ENCODE results near the gene FILIP1. TPM values are rescaled to one million over a fixed set of nuclear protein-coding genes. Genes with fewer than 3 reads are reported as not detected.

The FILIP1 gene
- polyA plus RNA-seq, 1 of the 3 experiments (the other 2 are of a cell fraction), result 0.03 TPM

DNA sequence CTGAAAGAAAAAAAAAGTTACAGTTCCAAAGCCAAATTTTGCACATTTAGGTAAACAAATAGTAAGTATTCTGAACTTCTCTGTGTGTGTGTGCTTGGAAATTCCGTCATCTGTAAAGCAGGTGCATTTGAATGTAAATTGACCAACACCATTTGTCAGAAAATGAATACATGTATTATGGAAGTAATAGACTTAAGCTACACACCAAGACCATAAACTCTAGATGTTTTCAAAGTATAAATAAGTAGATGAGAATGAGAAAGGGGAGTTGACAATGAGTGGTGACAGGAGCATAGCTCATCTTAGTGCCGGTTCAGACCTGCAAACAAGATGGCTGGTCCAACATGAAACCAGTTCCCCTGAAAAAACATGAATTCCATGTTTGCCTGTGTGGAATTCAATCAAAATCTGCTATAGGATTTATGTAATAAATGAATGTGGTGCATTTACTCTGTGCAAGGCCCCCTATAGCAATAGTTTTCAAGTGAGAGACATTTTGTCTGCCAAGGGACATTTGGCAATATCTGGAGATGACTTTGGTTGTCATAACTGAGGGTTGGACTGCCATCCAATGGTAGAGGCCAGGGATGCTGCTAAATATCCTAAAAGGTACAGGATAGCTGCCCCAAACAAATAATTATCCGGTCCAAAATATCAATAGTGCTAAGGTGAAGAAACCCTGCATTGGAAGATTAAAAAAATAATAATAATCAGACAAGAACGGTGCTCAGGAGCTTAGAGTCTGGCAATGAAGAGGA is 11.0 kb upstream of the FILIP1 start:
- peaks cover 0 to 4% of the 10 kb centered on the region in 2 experiments for H3K36me3 ChIP-seq (replicated peaks in 1 of 2; ENCODE audit: control insufficient read depth in 1 of 2, insufficient read depth in 2 of 2, low read length in 1 of 2)
- no peaks in the 10 kb centered on the region for H4K20me1 ChIP-seq (ENCODE audit: insufficient read depth)
- no peaks in the 10 kb centered on the region for H3K9me2 ChIP-seq
- peaks cover 0 to 4% of the 10 kb centered on the region in 2 experiments; a peak in 1 of 4 replicates for H3K4me1 ChIP-seq (ENCODE audit: control insufficient read depth in 1 of 2, insufficient read depth in 2 of 2, low read depth in 1 of 2, low read length in 1 of 2)
- no peak for TF ChIP-seq MEF2A (IDR thresholded peaks at IDR 0.05; ENCODE audit: borderline replicate concordance, low read depth)
- TF ChIP-seq TCF12 (IDR thresholded peaks at IDR 0.05), result no peak
- no peak for TF ChIP-seq TAF1 (IDR thresholded peaks at IDR 0.05; ENCODE audit: borderline replicate concordance, low read depth, low read length)
- TF ChIP-seq TEAD4 (IDR thresholded peaks at IDR 0.05; ENCODE audit: borderline replicate concordance, insufficient read depth), result no peak
- no peak for TF ChIP-seq ELF1 (IDR thresholded peaks at IDR 0.05)
- no peak for TF ChIP-seq RFX5 (IDR thresholded peaks at IDR 0.05; ENCODE audit: low read length)
- TF ChIP-seq RXRA (IDR thresholded peaks at IDR 0.05; ENCODE audit: borderline replicate concordance, low read depth), result no peak
- no peak for TF ChIP-seq SMC3 (IDR thresholded peaks at IDR 0.05; ENCODE audit: low read depth, low read length)
- no peak for TF ChIP-seq FOXJ3 (CRISPR knock-in tag; IDR thresholded peaks at IDR 0.05)
- no peak for TF ChIP-seq RCOR1 (IDR thresholded peaks at IDR 0.05; ENCODE audit: low read length)
- TF ChIP-seq, protein P1, sequence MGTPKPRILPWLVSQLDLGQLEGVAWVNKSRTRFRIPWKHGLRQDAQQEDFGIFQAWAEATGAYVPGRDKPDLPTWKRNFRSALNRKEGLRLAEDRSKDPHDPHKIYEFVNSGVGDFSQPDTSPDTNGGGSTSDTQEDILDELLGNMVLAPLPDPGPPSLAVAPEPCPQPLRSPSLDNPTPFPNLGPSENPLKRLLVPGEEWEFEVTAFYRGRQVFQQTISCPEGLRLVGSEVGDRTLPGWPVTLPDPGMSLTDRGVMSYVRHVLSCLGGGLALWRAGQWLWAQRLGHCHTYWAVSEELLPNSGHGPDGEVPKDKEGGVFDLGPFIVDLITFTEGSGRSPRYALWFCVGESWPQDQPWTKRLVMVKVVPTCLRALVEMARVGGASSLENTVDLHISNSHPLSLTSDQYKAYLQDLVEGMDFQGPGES (IDR thresholded peaks at IDR 0.05; ENCODE audit: low read depth, low read length), result no peak
- TF ChIP-seq, protein P2, sequence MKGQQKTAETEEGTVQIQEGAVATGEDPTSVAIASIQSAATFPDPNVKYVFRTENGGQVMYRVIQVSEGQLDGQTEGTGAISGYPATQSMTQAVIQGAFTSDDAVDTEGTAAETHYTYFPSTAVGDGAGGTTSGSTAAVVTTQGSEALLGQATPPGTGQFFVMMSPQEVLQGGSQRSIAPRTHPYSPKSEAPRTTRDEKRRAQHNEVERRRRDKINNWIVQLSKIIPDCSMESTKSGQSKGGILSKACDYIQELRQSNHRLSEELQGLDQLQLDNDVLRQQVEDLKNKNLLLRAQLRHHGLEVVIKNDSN (IDR thresholded peaks at IDR 0.05; ENCODE audit: borderline replicate concordance, low read depth), result no peak
- peak; percentile 45 for TF ChIP-seq RAD21 (IDR thresholded peaks at IDR 0.05; ENCODE audit: low read length)
- no peak for TF ChIP-seq POLR2AphosphoS5 (IDR thresholded peaks at IDR 0.05; ENCODE audit: low read depth, low read length)
- TF ChIP-seq, protein P3, sequence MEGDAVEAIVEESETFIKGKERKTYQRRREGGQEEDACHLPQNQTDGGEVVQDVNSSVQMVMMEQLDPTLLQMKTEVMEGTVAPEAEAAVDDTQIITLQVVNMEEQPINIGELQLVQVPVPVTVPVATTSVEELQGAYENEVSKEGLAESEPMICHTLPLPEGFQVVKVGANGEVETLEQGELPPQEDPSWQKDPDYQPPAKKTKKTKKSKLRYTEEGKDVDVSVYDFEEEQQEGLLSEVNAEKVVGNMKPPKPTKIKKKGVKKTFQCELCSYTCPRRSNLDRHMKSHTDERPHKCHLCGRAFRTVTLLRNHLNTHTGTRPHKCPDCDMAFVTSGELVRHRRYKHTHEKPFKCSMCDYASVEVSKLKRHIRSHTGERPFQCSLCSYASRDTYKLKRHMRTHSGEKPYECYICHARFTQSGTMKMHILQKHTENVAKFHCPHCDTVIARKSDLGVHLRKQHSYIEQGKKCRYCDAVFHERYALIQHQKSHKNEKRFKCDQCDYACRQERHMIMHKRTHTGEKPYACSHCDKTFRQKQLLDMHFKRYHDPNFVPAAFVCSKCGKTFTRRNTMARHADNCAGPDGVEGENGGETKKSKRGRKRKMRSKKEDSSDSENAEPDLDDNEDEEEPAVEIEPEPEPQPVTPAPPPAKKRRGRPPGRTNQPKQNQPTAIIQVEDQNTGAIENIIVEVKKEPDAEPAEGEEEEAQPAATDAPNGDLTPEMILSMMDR (IDR thresholded peaks at IDR 0.05), result peak; percentile 46
- TF ChIP-seq EZH2phosphoT487 (IDR thresholded peaks at IDR 0.05; ENCODE audit: borderline replicate concordance, low read depth), result no peak
- no peak for TF ChIP-seq SIN3A (IDR thresholded peaks at IDR 0.05; ENCODE audit: borderline replicate concordance, low read depth, low read length)
- H3K4me2 ChIP-seq, result no peak overlapping the region
- H3K79me2 ChIP-seq (ENCODE audit: insufficient read depth), result no peaks in the 10 kb centered on the region
- ChIA-PET POLR2A (no interaction called here), CTCF (interaction anchor here (0.9 to 1.2 kb wide), 3 partner anchors 11 to 237 kb away, joined by 3 to 5 read pairs (median 3); partner anchors contain the start of gene FILIP1)
- H3K9ac ChIP-seq, result no peak overlapping the region
- H3K9me3 ChIP-seq, result no peaks in the 10 kb centered on the region
- H3F3A ChIP-seq (replicated peaks; ENCODE audit: insufficient read depth), result no peaks in the 10 kb centered on the region
- no peak for DNase-seq
- WGBS (ENCODE audit: low lambda C conversion rate), result 81% methylated on average over 4 of the region's 4 CpGs
- H2AFZ ChIP-seq (ENCODE audit: low read depth), result no peak overlapping the region; the same call in 1 of the 2 replicates
- H3K27me3 ChIP-seq (ENCODE audit: insufficient read depth), result no peaks in the 10 kb centered on the region
- no peak overlapping the region for H3K27ac ChIP-seq (ENCODE audit: low read depth in 2 of 2, low read length in 1 of 2)
- no peak overlapping the region for H3K4me3 ChIP-seq (ENCODE audit: low read depth in 2 of 2, low read length in 1 of 2)
